Measurements from ENCODE around the gene MBNL2.

Gene MBNL2

DNA sequence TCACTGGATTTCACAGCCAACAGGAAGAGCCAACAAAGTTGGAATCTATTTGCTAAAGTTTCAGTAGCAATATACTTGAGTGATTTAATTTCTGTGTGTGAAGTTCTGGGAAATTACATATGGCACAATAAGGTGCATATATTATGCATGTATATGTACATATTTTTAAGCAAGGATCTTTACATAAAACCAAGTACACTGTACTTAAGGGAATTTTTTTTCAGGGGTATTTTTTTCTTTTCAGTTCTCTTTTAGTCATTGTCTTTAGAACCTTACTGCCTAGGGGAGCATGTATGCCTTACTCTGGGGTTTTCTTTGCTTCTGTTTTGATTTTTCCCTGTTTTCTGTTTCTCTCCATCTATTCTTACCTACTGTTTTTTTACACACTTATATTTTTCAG lies 219.2 kb downstream of the MBNL2 start:
- TF ChIP-seq EP300 (IDR thresholded peaks at IDR 0.05; ENCODE audit: borderline replicate concordance): no peak
- no peak for TF ChIP-seq TAF1 (IDR thresholded peaks at IDR 0.05; ENCODE audit: low read depth)
- no peak for TF ChIP-seq FOXM1 (IDR thresholded peaks at IDR 0.05; ENCODE audit: borderline replicate concordance, low read depth)
- no peak for TF ChIP-seq EGR1 (IDR thresholded peaks at IDR 0.05)
